A172 (cell line): ENCODE data around the gene FHIP2A. TPM values are rescaled to one million over a fixed set of nuclear protein-coding genes. Genes with fewer than 3 reads are reported as not detected.
"Not testable (repeated sequence)": the region's sequence is repeated elsewhere in the genome, so short reads cannot be mapped to it uniquely, and the experiment has no call there.

Experiments used
- DNase-seq: peaks from one replicate; pipeline ENCODE4 v3.0.0-alpha.2; 2015; ENCODE audit warnings: low spot score
- total RNA-seq: library from RNA; depleted of rRNA; stranded (reverse); fragments of >200 nt; shearing (Covaris generic); gene quantifications from 2 replicates; pipeline ENCODE4 v1.2.3, GENCODE V29; 2014

FHIP2A gene
- total RNA-seq, 1 experiment from 2014 or later, result 23.9 TPM

DNA sequence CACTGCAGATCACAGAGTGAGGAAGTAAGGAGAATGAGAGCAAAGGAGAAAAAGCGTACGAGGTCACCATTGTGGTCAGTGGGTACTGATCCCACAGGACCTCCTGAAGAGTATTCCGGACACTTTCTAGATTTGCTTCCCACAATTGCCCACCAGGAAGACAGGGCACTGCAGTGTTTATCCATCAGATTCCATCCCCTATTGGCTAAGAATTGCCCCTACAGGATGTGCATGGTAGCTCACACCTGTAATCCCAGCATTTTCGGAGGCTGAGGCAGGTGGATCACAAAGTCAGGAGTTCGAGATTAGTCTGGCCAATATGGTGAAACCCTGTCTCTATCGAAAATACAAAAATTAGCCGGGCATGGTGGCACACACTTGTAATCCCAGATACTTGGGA lies 5.3 kb upstream of the FHIP2A start:
- no peak for DNase-seq

DNA sequence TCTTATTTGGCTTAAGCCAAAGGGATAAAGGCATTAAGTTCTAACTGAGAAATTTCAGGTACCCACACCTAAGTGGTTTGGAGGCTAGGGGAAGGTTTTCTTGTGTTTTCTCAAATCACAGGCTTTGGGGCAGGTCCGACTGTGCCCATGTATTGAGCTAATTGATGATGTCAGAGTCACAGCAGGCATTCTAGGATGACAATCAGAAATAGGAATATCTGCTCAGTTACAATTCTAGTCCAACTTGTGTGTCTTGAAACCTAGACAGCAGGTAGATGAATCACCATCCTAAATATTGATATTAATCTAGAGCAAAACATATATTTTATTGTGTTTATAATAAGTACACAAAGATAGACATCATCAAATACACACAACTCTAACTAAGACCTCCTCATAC lies 2.3 kb upstream of the FHIP2A start:
- DNase-seq, result no peak

- DNase-seq, result peak; percentile 12
Observed at GRCh38 chr10:114821915-114822443, 399 bp downstream of the FHIP2A start.

DNA sequence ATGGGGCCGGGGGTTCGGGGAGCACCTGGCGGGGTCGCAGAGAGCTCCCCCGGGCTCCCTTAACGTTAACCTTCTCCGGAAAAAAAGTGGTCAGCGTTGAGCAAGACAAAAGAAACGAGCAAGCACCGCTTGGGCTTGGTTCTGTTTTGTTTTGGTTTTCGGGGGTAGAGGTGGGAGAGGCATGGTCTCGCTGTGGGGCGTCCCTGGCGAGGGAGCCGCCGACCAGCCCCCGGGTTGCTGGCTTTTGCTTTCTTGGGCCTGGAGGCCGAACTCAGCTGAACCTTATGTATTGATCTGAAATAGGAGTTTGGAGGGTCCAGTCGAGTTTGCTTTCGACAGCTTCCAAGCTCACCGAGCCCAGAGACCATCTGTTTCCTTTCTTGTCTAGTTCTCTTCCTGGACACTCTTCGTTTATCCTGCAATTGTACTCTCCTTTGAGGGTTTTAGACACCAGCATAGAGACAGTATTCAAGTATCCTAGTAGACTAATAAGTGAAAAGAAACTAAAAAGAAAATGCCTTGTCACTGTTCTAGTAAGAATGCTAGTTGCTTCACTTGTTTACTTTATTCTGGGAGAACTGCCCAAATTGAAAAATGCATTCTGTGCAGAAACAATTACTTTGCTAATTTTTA lies 980 bp downstream of the FHIP2A start:
- peak; percentile 34 for DNase-seq

DNA sequence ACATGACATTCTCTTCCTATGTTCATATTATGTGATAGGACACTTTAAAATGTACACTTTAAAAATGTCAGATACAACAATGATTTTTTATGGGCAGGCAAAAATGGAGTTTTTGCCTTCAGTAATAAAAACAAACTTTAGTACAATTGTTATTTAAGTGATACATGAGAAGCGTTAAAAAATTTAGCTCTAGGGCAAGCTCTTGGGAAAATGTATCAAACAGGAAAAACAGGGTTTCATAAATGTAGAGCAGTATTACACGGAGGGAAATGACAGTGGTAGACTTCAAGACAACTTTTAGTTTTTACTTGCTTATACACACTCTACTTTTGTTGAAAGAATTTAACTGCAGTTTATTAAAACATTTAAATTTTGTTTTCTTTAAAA lies 1.5 kb downstream of the FHIP2A start:
- peak; percentile 13 for DNase-seq

GRCh38 chr10:114824391-114824790 lies 2.8 kb downstream of the FHIP2A start:
- peak; percentile 45 for DNase-seq

GRCh38 chr10:114825513-114826253 lies 4.1 kb downstream of the FHIP2A start:
- peak; percentile 83 for DNase-seq

GRCh38 chr10:114829160-114829909 lies 7.8 kb downstream of the FHIP2A start:
- DNase-seq, result no peak

GRCh38 chr10:114831186-114831867 lies 9.7 kb downstream of the FHIP2A start:
- DNase-seq, result no peak

GRCh38 chr10:114837690-114838089 lies 16.1 kb downstream of the FHIP2A start:
- DNase-seq, result no peak

GRCh38 chr10:114839901-114840300 lies 18.3 kb downstream of the FHIP2A start:
- no peak for DNase-seq

DNA sequence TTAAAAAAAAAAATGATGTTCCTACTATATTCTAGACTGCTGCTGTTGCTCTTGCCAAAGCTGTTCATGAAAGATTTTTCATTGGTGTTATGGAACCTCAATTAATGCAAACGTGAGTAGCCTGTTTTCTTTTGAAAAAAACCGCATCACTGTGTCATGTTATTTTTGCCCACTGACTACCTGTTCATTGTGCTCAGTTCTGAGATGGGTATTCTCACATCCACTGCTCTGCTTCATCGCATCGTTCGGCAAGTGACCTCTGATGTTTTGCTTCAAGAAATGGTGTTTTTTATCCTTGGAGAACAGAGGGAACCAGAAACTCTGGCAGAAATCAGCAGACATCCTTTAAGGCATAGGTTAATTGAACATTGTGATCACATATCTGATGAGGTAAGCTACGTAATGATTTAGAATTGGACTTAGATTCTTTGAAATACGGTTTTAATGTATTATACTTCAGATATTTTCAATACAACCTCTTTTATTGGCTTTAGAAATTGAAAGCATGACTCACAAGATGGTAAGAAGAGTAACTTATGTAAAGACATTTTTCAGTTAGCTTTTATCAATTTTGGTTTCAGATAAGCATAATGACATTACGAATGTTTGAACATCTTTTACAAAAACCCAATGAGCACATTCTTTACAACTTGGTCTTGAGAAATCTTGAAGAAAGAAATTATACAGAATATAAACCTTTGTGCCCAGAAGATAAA lies 24.6 kb downstream of the FHIP2A start:
- no peak for DNase-seq

GRCh38 chr10:114847517-114847916 lies 25.9 kb downstream of the FHIP2A start:
- not testable (repeated sequence) for DNase-seq

DNA sequence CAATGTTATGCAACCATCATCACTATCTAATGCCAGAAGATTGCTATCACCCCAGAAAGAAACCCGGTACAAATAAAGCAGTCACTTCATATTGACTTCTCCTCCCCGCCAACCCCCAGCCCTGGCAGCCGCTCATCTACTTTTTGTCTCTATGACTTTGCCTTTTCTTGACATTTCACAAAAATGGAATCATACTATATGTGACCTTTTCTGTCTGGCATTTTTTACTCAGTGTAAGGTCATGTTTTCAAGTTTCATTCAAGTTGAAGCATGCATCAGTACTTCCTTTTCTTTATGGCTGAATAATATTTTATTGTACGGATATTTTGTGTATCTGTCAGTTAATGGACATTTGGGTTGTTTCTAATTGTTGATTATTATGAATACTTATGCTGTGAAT lies 28.1 kb downstream of the FHIP2A start:
- DNase-seq, result no peak

DNA sequence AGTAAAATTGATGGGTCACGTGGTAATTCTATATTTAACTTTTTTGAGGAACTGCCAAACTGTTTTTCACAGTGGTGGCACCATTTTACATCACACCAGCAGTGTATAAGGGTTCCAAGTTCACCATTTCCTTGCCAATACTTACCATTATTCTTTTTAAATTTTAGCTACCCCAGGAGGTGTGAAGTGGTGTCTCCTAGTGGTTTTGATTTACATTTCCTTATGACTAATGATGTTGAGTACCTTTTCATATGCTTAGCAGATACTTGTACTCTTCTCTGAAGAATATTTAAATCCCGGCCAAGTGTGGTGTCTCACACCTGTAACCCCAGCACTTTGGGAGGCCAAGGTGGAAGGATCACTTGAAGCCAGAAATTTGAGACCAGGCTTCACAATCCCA lies 28.5 kb downstream of the FHIP2A start:
- no peak for DNase-seq

DNA sequence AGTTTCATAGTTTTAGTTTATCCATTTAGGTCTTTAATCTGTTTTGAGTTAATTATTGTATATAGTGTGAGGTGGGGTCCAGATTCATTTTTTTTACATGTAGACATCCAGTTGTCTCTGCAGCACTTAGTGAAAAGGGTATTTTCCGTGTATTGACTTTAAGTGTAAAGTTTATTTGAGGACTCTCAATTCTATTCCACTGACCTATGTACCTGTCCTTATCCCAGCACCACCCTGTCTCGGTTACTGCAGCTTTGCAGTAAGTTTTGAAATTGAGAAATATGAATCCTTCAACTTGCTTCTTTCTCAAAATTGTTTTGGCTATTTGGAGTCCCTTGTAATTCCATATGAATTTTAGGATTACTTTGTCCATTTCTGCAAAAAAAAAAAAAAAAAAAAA lies 29.8 kb downstream of the FHIP2A start:
- DNase-seq, result no peak

GRCh38 chr10:114852197-114852596 lies 30.6 kb downstream of the FHIP2A start:
- DNase-seq, result no peak

GRCh38 chr10:114854906-114855305 lies 33.3 kb downstream of the FHIP2A start:
- no peak for DNase-seq

DNA sequence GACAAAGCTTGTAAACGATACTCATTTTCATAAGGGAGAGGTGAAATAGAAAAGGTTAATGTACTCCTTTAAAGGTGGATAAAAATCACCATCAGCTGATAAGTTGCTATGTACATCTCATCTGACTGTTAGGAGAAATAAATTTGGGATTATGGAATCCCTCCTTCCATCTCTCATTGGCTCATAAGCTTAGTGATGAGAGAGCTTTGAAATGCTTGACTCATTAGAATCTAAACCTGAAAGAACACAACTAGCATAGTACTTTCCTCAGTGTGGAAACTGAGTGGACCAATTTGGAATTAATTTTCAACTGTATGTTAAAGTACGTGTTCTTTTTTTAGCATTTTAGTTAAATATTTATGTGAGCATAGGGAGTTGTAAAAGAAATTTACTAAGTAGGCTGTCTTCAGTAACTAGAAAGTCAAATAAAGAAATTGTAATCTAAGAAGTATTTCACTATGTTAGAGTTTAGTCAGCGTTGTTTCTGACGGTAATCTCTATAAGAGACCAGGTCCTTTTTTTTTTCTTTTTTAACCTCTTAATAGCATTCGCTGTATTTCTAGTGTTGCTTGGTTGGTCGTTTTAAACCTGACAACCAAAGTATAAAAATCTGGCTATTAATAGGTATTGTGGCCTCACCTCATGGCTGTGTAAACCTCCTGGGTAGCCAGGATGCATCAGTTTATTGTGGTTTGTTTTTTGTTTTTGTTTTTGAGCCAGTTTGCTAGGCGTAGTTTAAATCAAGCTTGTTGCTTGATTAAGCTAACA lies 34.4 kb downstream of the FHIP2A start:
- DNase-seq, result peak; percentile 56

DNA sequence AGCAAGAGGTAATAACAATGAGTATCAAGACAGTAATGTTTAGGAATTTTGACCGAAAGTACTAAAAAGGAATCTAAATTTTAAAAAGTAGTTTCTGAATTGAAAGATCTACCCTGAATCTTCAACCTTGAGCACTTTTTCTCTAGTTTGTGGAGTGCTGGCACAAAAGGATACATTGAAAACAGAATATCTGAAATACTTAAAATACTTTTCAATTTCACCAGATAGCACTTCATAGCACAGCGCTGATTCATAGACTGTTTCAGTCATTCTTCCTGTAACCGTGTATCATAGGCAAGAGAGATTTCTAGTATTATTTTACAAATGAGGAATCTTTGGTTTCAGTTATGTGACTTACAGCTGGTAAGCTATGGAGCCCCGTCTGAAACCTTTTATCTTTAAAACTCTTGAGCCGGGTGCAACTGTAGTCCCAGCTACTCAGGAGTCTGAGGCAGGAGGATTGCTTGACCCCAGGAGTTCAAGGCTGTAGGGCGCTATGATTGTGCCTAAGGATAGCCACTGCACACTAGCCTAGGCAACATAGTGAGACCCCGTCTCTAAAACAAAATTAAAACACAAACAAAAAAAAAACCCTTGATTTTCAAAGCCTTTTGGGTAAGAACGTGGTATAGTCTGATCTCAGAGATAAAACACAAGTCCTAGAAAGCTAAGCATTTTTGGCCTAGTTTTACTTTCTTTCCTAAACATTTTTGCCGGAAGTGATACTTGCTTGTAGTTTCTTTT lies 35.1 kb downstream of the FHIP2A start:
- peak; percentile 85 for DNase-seq
